Ishikawa (cell line): Measurements from ENCODE around the gene GRIK2.

Source experiments
- CEBPB ChIP-seq: IDR thresholded peaks from 2 replicates; pipeline ENCODE4 v1.6.1; 2012
- CREB1 ChIP-seq: IDR thresholded peaks from 2 replicates; pipeline ENCODE4 v1.6.1; 2012; ENCODE audit warnings: low read depth
- EGR1 ChIP-seq: IDR thresholded peaks from 2 replicates; pipeline ENCODE4 v1.6.1; 2012
- EP300 ChIP-seq: IDR thresholded peaks from 2 replicates; pipeline ENCODE4 v1.6.1; 2012; ENCODE audit warnings: borderline replicate concordance
- FOXM1 ChIP-seq: IDR thresholded peaks from 2 replicates; pipeline ENCODE4 v1.6.1; 2012; ENCODE audit warnings: low read depth, borderline replicate concordance
- MAX ChIP-seq: IDR thresholded peaks from 2 replicates; pipeline ENCODE4 v1.6.1; 2012
- NFIC ChIP-seq: IDR thresholded peaks from 2 replicates; pipeline ENCODE4 v1.6.1; 2012
- RAD21 ChIP-seq: IDR thresholded peaks from 2 replicates; pipeline ENCODE4 v1.6.1; 2012; ENCODE audit warnings: low read depth
- REST ChIP-seq: IDR thresholded peaks from 2 replicates; pipeline ENCODE4 v1.6.1; 2012; ENCODE audit warnings: low read depth, mild to moderate bottlenecking
- TAF1 ChIP-seq: IDR thresholded peaks from 2 replicates; pipeline ENCODE4 v1.6.1; 2012; ENCODE audit warnings: low read depth, mild to moderate bottlenecking
- TCF12 ChIP-seq: IDR thresholded peaks from 2 replicates; pipeline ENCODE4 v1.6.1; 2012; ENCODE audit warnings: low read depth
- TEAD4 ChIP-seq: IDR thresholded peaks from 2 replicates; pipeline ENCODE4 v1.6.1; 2012
- USF1 ChIP-seq: IDR thresholded peaks from 2 replicates; pipeline ENCODE4 v1.6.1; 2012
- YY1 ChIP-seq: IDR thresholded peaks from 2 replicates; pipeline ENCODE4 v1.6.1; 2012; ENCODE audit warnings: low read depth
- ZBTB7A ChIP-seq: IDR thresholded peaks from 2 replicates; pipeline ENCODE4 v1.6.1; 2012; ENCODE audit warnings: low read depth

GRIK2 gene

GRCh38 chr6:101352316-101352715, 41.2 kb upstream of the GRIK2 start:
- TF ChIP-seq TCF12 (no peak), MAX (no peak), YY1 (no peak), RAD21 (no peak), CREB1 (no peak), REST (no peak), EP300 (no peak), TAF1 (no peak), FOXM1 (no peak), TEAD4 (no peak), EGR1 (no peak), ZBTB7A (no peak), CEBPB (no peak), USF1 (no peak), NFIC (no peak)

GRCh38 chr6:101365181-101365580, 28.3 kb upstream of the GRIK2 start:
- no peak for TF ChIP-seq ZBTB7A
- TF ChIP-seq MAX: no peak
- TF ChIP-seq YY1: no peak
- no peak for TF ChIP-seq RAD21
- no peak for TF ChIP-seq NFIC
- no peak for TF ChIP-seq TAF1
- TF ChIP-seq TCF12: no peak
- TF ChIP-seq CEBPB: no peak
- TF ChIP-seq EP300: no peak
- TF ChIP-seq TEAD4: no peak

GRCh38 chr6:101379926-101380325, 13.6 kb upstream of the GRIK2 start:
- TF ChIP-seq EGR1 (no peak), YY1 (no peak), FOXM1 (no peak), RAD21 (no peak), CEBPB (no peak), USF1 (no peak), REST (no peak), TCF12 (no peak), MAX (no peak), TAF1 (no peak), CREB1 (no peak), ZBTB7A (no peak), NFIC (no peak), EP300 (no peak), TEAD4 (no peak)

GRCh38 chr6:101380897-101381630, 12.4 kb upstream of the GRIK2 start:
- no peak for TF ChIP-seq REST
- TF ChIP-seq TEAD4: no peak
- no peak for TF ChIP-seq NFIC
- TF ChIP-seq EGR1: no peak
- no peak for TF ChIP-seq RAD21
- no peak for TF ChIP-seq CEBPB
- TF ChIP-seq TCF12: no peak
- no peak for TF ChIP-seq USF1
- no peak for TF ChIP-seq CREB1
- no peak for TF ChIP-seq ZBTB7A
- TF ChIP-seq FOXM1: no peak
- TF ChIP-seq TAF1: no peak
- no peak for TF ChIP-seq MAX
- no peak for TF ChIP-seq EP300
- TF ChIP-seq YY1: no peak
